ENCODE results near the gene RAB12. TPM values are rescaled to one million over a fixed set of nuclear protein-coding genes. Genes with fewer than 3 reads are reported as not detected.

RAB12 gene
- total and polyA plus RNA-seq, 2 experiments from 2014 or later, result 9.8 to 83.9 TPM

DNA sequence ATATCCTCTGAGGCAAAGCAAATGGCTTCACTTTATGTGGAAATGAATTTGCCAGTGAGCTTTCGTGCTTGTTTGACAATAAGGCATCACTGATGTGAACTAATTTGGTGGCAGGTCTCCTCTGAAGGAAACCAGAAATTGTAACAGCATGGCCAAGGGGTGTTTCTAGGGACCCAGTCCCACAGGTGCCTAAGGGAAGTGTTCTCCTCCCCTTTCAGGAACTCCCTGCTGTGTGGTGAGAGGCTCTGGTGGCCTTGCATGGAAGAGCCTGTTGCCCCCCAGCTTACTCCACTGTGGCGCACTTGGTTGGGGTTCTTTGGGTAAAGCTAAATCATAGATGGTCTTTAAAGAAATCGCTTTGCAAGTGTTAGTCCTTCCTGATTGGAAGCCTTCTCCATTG lies 20.4 kb downstream of the RAB12 start:
- TF ChIP-seq, protein P1, sequence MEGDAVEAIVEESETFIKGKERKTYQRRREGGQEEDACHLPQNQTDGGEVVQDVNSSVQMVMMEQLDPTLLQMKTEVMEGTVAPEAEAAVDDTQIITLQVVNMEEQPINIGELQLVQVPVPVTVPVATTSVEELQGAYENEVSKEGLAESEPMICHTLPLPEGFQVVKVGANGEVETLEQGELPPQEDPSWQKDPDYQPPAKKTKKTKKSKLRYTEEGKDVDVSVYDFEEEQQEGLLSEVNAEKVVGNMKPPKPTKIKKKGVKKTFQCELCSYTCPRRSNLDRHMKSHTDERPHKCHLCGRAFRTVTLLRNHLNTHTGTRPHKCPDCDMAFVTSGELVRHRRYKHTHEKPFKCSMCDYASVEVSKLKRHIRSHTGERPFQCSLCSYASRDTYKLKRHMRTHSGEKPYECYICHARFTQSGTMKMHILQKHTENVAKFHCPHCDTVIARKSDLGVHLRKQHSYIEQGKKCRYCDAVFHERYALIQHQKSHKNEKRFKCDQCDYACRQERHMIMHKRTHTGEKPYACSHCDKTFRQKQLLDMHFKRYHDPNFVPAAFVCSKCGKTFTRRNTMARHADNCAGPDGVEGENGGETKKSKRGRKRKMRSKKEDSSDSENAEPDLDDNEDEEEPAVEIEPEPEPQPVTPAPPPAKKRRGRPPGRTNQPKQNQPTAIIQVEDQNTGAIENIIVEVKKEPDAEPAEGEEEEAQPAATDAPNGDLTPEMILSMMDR (IDR thresholded peaks at IDR 0.05; ENCODE audit: low read depth, low read length), result no peak
- Histone ChIP-seq H3K4me3 (no peak overlapping the region), H3K36me3 (peaks cover 19% of the 10 kb centered on the region), H3K9me3 (ENCODE audit: low read depth) (no peaks in the 10 kb centered on the region), H3K4me1 (ENCODE audit: low read depth) (peaks cover 11% of the 10 kb centered on the region), H3K27ac (no peak overlapping the region), H3K27me3 (no peaks in the 10 kb centered on the region)
- DNase-seq (ENCODE audit: low read depth in 1 of 2, low spot score in 1 of 2), result no peak

DNA sequence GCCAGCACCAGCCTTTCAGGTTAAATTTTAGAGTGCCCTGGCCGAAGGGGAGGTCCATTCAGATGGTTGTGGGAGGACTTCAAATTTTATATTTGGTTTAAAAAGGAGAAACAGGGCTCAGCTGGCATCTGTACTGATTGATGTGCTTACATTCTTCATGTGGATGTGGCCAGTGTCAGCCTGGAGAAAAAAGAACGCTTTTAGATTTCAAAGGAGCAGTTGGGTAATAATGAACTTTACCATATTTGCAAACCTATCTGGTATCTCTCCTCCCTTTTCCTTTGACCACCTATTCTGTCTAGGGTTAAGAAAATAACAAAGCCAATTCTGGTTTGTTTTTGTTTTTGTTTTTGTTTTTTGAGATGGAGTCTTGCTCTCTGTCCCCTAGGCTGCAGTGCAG lies 21.3 kb downstream of the RAB12 start:
- Histone ChIP-seq H3K4me3 (no peak overlapping the region), H3K9me3 (ENCODE audit: low read depth) (no peaks in the 10 kb centered on the region), H3K4me1 (ENCODE audit: low read depth) (peaks cover 6% of the 10 kb centered on the region), H3K36me3 (peaks cover 27% of the 10 kb centered on the region), H3K27me3 (no peaks in the 10 kb centered on the region), H3K27ac (no peak overlapping the region)
- TF ChIP-seq, protein P1 (IDR thresholded peaks at IDR 0.05; ENCODE audit: low read depth, low read length), result no peak
- DNase-seq (ENCODE audit: low read depth in 1 of 2, low spot score in 1 of 2), result no peak

DNA sequence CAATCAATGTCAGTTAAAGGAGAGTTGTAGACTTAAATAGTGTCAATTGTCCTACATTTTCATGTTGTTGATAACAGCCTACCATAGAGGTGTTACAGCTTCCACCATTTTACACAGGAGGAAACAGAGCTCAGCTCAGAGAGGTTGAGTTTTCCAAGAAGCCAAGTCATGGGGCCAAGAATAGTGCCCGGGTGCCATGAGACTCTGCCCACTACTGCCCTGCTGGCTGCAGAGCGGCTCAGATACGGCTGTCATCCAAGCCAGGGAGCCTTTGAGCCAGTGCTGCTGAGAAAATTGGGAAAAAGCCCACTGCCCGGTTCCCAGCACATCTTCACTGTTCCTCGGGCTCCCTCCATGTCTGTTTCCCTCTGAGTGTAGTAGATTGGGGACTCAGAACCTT lies 22.0 kb downstream of the RAB12 start:
- no peak overlapping the region for H3K27ac ChIP-seq
- TF ChIP-seq, protein P1 (IDR thresholded peaks at IDR 0.05; ENCODE audit: low read depth, low read length), result no peak
- H3K9me3 ChIP-seq (ENCODE audit: low read depth), result no peaks in the 10 kb centered on the region
- H3K36me3 ChIP-seq, result peaks cover 31% of the 10 kb centered on the region
- no peak for DNase-seq (ENCODE audit: low read depth in 1 of 2, low spot score in 1 of 2)
- H3K27me3 ChIP-seq, result no peaks in the 10 kb centered on the region
- H3K4me3 ChIP-seq, result no peak overlapping the region
- H3K4me1 ChIP-seq (ENCODE audit: low read depth), result peaks cover 6% of the 10 kb centered on the region

DNA sequence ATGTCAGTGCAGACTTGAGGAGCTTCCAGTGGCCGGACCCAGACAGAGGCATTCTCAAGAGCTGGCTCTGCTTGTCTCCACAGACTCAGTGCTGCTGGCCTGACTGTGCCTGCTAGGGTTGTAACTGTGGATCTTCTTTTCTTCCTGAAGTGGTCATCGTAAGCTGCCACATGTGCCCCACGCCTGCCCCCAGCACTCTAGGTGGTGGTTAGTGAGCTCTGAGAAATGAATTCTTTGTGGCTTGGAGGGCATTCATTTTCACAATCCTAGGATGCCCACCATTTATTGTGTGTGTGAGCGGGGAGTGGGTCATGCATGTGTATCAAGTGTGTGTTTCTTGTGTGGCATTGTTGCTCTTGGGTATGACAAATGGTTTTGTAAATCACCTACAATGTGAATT lies 23.1 kb downstream of the RAB12 start:
- peaks cover 37% of the 10 kb centered on the region for H3K36me3 ChIP-seq
- TF ChIP-seq, protein P1 (IDR thresholded peaks at IDR 0.05; ENCODE audit: low read depth, low read length), result no peak
- no peaks in the 10 kb centered on the region for H3K4me1 ChIP-seq (ENCODE audit: low read depth)
- H3K27ac ChIP-seq, result no peak overlapping the region
- no peaks in the 10 kb centered on the region for H3K27me3 ChIP-seq
- DNase-seq (ENCODE audit: low read depth in 1 of 2, low spot score in 1 of 2), result no peak
- no peak overlapping the region for H3K4me3 ChIP-seq
- H3K9me3 ChIP-seq (ENCODE audit: low read depth), result no peaks in the 10 kb centered on the region

DNA sequence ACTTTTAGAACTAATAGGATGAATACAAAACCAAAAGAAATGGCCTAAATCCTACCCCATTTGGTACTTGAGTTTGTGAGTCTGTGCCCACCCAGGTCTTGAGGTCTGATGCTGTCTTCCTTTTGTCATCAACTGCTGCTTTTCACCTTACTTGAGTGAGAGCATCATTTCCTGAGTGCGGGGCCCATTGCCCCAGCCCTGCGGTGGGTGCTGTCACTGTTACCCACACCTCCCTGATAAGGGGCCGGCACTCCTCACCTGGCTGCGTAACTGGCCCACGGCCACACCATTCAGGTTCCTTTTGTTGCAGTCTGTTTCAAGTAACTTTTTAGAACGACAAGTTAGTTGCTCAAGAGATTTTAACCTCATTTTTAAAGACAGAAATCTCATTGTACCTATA lies 25.3 kb downstream of the RAB12 start:
- Histone ChIP-seq H3K27me3 (no peaks in the 10 kb centered on the region), H3K36me3 (peaks cover 47% of the 10 kb centered on the region), H3K9me3 (ENCODE audit: low read depth) (no peaks in the 10 kb centered on the region), H3K27ac (no peak overlapping the region), H3K4me1 (ENCODE audit: low read depth) (no peaks in the 10 kb centered on the region), H3K4me3 (no peak overlapping the region)
- TF ChIP-seq, protein P1 (IDR thresholded peaks at IDR 0.05; ENCODE audit: low read depth, low read length), result no peak
- DNase-seq (ENCODE audit: low read depth in 1 of 2, low spot score in 1 of 2), result no peak

DNA sequence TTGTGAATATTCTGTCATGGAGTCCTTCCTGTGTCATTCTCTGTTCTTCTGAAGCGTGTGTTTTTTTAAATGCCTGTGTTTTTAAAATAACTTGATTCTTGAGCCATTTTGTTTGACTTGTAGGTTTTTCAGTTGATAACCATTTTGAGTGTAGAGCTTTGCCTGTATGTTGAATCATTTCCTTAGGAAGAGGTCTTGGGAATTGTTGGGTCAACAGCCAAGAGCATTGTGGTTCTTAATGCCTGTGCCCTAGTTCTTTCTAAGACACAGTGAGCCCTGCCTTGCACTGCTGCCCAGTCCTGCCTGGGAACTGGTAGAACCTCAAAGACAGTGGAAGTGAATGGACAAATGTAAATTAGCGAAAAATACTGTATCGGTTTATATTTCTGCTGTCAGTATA lies 25.9 kb downstream of the RAB12 start:
- H3K27me3 ChIP-seq, result no peaks in the 10 kb centered on the region
- peak in 1 of 2 donors; percentile 64 for DNase-seq (ENCODE audit: low read depth in 1 of 2, low spot score in 1 of 2)
- H3K27ac ChIP-seq, result no peak overlapping the region
- H3K4me3 ChIP-seq, result no peak overlapping the region
- H3K9me3 ChIP-seq (ENCODE audit: low read depth), result no peaks in the 10 kb centered on the region
- no peaks in the 10 kb centered on the region for H3K4me1 ChIP-seq (ENCODE audit: low read depth)
- H3K36me3 ChIP-seq, result peaks cover 50% of the 10 kb centered on the region
- TF ChIP-seq, protein P1 (IDR thresholded peaks at IDR 0.05; ENCODE audit: low read depth, low read length), result no peak
